Measurements from ENCODE around the gene DLX5. TPM values are rescaled to one million over a fixed set of nuclear protein-coding genes. Genes with fewer than 3 reads are reported as not detected.
A peak's percentile ranks its signal among the peaks of the same experiment; 100 is the strongest.

Gene DLX5
- total and polyA plus RNA-seq, 7 experiments from 2014 or later, result not detected

DNA sequence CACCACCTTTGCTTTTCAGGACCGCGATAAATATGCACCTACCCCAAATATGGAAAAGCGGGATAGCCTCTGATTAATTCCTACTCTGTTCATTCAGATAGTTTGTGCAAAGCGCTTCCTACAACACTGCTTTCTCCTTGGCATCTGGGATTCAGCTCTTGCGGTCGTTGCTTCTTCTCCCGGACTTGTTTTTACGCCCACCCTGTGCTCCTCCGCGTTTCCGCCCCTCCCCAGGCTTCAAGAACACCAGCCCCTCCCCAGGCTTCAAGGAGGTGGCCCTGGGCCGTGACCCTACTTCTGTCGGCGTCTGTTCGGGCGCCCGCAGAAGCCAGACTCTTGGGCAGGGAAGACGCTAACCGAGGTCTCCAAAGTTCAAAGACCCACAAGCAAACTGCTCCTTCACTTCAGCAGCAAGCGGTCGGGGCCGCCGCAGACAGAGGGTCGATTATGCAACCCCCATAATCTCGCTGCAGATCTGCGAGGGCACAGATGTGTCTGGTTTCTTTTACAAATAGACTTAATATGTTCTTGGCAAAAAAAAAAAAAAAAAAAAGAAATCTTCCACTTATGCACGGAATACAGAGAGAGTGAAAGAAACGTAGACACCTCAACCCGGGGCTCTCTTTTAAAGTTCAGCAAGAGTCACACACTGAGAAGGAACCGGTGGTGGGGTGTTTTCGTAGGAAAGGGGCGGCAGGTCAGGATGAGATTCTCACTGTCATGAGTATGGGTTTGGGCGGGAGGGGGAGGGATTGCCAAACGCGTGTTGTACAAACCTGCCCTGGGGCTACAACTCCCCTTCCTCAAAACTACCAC, 1.9 kb downstream of the DLX5 start:
- H3K4me1 Mint-ChIP-seq, result peaks cover 26 to 72% (median 53%) of the 10 kb centered on the region in 7 donors
- H3K27ac ChIP-seq (ENCODE audit: low read depth, low read length), result no peak overlapping the region
- H3K9me3 ChIP-seq (ENCODE audit: control insufficient read depth in 2 of 3, low read length in 3 of 3), result no peaks in the 10 kb centered on the region
- H3K36me3 Mint-ChIP-seq, result no peaks in the 10 kb centered on the region
- DNase-seq (no peak), ATAC-seq (no peak)
- H3K4me1 ChIP-seq (ENCODE audit: control insufficient read depth in 2 of 2, insufficient read depth in 2 of 2, low read length in 2 of 2), result peaks cover 0 to 18% of the 10 kb centered on the region in 2 donors
- ChIA-PET CTCF (no interaction called here), POLR2A (no interaction called here)
- H3K4me3 ChIP-seq (ENCODE audit: low read length), result no peak overlapping the region
- intact Hi-C loops (cut with micrococcal nuclease), result loop anchor here in 1 of 2 donors (10.0 kb wide), 1 partner anchor 188 kb away; no protein-coding TSS in a partner anchor
- H3K27me3 Mint-ChIP-seq, result peaks cover 88 to 97% (median 93%) of the 10 kb centered on the region in 5 donors
- peak overlapping the region in 1 of 9 donors; percentile 66 for H3K27ac Mint-ChIP-seq
- peaks cover 0 to 4% (median 0%) of the 10 kb centered on the region in 11 donors for H3K9me3 Mint-ChIP-seq
- H3K36me3 ChIP-seq (ENCODE audit: control insufficient read depth in 2 of 3, insufficient read depth in 3 of 3, low read length in 3 of 3), result no peaks in the 10 kb centered on the region
- H3K27me3 ChIP-seq (ENCODE audit: control insufficient read depth in 2 of 2, insufficient read depth in 2 of 2, low read length in 2 of 2), result peaks cover 12 to 43% of the 10 kb centered on the region in 2 donors
- peak overlapping the region; percentile 9 to 59 (median 36) for H3K4me3 Mint-ChIP-seq

DNA sequence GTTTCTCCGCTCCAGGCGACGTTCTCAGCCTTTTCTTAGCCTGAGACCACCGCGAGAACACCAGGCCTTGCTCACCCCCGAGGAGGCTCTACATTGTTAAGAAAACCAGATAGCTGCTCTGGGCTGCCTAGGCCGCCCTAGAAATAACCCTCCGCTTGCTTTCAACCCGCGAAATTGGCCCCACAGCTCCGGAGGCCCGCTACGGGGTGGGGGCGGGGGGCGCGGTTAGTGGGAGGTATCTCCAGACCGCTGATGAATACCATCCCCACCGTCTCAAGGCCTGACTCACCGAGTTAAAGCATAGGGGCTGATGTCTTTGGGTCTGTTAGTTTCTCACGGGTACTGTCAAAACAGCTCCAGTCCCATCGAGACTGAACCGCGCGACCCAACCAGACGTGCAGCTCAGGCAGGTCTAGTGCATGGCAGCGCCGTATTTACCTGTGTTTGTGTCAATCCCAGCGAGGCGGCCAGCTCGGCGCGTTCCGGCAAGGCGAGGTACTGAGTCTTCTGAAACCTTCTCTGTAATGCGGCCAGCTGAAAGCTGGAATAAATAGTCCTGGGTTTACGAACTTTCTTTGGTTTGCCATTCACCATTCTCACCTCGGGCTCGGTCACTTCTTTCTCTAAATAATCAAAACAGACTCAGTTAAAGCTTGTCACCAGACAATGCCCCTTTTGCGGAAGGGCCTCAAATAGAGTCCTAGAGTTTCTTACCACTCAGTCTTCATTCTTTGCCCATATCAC, 2.7 kb downstream of the DLX5 start:
- Mint-ChIP-seq H3K27ac (peak overlapping the region in 2 of 9 donors; percentile 65 to 66), H3K9me3 (peaks cover 0 to 4% (median 0%) of the 10 kb centered on the region in 11 donors), H3K4me3 (peak overlapping the region; percentile 9 to 74 (median 44)), H3K27me3 (peaks cover 88 to 97% (median 94%) of the 10 kb centered on the region in 5 donors), H3K4me1 (peaks cover 20 to 68% (median 47%) of the 10 kb centered on the region in 7 donors), H3K36me3 (peaks cover 0 to 3% (median 0%) of the 10 kb centered on the region in 5 donors)
- no peaks in the 10 kb centered on the region for H3K9me3 ChIP-seq (ENCODE audit: control insufficient read depth in 2 of 3, low read length in 3 of 3)
- no peak overlapping the region for H3K27ac ChIP-seq (ENCODE audit: low read depth, low read length)
- peaks cover 12 to 40% of the 10 kb centered on the region in 2 donors for H3K27me3 ChIP-seq (ENCODE audit: control insufficient read depth in 2 of 2, insufficient read depth in 2 of 2, low read length in 2 of 2)
- no peaks in the 10 kb centered on the region for H3K36me3 ChIP-seq (ENCODE audit: control insufficient read depth in 2 of 3, insufficient read depth in 3 of 3, low read length in 3 of 3)
- ChIA-PET CTCF (no interaction called here), POLR2A (no interaction called here)
- DNase-seq, result no peak
- no peak for ATAC-seq
- no peak overlapping the region for H3K4me3 ChIP-seq (ENCODE audit: low read length)
- H3K4me1 ChIP-seq (ENCODE audit: control insufficient read depth in 2 of 2, insufficient read depth in 2 of 2, low read length in 2 of 2), result peaks cover 0 to 10% of the 10 kb centered on the region in 2 donors
- intact Hi-C loops (cut with micrococcal nuclease), result loop anchor here in 1 of 2 donors (10.0 kb wide), 1 partner anchor 187 kb away; no protein-coding TSS in a partner anchor

DNA sequence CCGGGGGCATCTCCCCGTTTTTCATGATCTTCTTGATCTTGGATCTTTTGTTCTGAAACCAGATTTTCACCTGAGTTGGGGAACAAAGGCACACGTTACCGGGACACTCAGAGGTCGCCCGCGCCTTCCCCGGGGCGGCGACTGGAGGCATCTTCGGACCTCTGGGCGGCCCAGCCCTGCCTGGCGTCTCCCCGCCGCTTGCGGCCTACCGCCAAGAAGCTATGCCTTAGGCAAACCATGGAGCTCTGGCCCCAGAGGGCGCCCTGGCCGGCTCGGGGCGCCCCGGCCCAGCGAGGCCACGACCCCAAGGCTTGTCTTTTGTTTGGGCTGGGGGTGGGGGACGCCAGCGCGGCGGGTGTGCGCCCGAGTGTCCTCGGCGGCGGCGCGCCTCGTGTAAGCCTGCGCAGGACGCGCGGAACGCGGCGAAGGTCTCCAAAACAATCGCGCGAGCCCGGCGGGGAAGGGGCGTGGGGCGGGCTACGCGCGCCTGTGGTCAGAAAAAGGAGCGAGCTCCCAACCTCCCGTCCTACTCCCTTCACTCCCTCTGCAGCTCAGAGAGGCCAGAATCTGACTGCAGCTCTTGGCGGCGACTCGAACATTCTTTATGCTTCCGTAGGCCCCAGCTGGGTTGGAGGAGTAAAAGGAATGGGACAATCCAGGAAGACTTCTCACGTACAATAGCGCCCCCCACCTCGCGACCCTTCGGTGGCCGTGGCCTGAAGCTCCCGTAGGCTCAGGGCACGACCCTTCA, 3.5 kb downstream of the DLX5 start:
- Histone ChIP-seq H3K4me3 (ENCODE audit: low read length) (no peak overlapping the region), H3K9me3 (ENCODE audit: control insufficient read depth in 2 of 3, low read length in 3 of 3) (no peaks in the 10 kb centered on the region), H3K27me3 (ENCODE audit: control insufficient read depth in 2 of 2, insufficient read depth in 2 of 2, low read length in 2 of 2) (peaks cover 12 to 39% of the 10 kb centered on the region in 2 donors), H3K4me1 (ENCODE audit: control insufficient read depth in 2 of 2, insufficient read depth in 2 of 2, low read length in 2 of 2) (peaks cover 0 to 3% of the 10 kb centered on the region in 2 donors), H3K36me3 (ENCODE audit: control insufficient read depth in 2 of 3, insufficient read depth in 3 of 3, low read length in 3 of 3) (no peaks in the 10 kb centered on the region), H3K27ac (ENCODE audit: low read depth, low read length) (no peak overlapping the region)
- POLR2A ChIA-PET, result no interaction called here
- H3K9me3 Mint-ChIP-seq, result peaks cover 0 to 4% (median 0%) of the 10 kb centered on the region in 11 donors
- peak overlapping the region in 1 of 9 donors; percentile 38 for H3K27ac Mint-ChIP-seq
- peaks cover 14 to 61% (median 43%) of the 10 kb centered on the region in 7 donors for H3K4me1 Mint-ChIP-seq
- H3K4me3 Mint-ChIP-seq, result peak overlapping the region in 5 of 10 donors; percentile 25 to 74 (median 51)
- DNase-seq (no peak), ATAC-seq (no peak)
- CTCF ChIA-PET, result no interaction called here
- H3K27me3 Mint-ChIP-seq, result peaks cover 88 to 97% (median 94%) of the 10 kb centered on the region in 5 donors
- intact Hi-C loops (cut with micrococcal nuclease), result loop anchor here in 1 of 2 donors (10.0 kb wide), 1 partner anchor 186 kb away; no protein-coding TSS in a partner anchor
- H3K36me3 Mint-ChIP-seq, result peaks cover 0 to 3% (median 0%) of the 10 kb centered on the region in 5 donors

DNA sequence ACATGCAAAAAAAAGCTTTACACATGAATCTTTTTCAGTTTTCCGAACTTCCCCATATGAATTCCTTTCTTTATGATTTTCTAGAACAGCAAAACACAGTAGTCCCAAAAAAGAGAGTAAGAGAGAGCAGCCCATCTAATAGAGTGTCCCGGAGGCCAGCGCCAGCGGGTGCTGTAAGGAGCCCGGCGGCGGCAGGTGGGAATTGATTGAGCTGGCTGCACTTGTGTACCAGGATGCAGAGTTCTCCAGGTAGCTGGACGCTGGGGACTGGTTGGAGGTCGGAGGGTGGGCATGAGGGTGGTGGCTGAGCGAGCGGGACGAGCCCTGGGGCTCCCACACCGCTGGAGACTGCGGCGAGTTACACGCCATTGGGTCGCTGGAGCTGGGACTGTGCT, 4.0 kb downstream of the DLX5 start:
- peaks cover 9 to 57% (median 40%) of the 10 kb centered on the region in 7 donors for H3K4me1 Mint-ChIP-seq
- H3K4me3 Mint-ChIP-seq, result peak overlapping the region in 5 of 10 donors; percentile 7 to 68 (median 25)
- CTCF ChIA-PET, result no interaction called here
- H3K9me3 Mint-ChIP-seq, result peaks cover 0 to 4% (median 0%) of the 10 kb centered on the region in 11 donors
- Histone ChIP-seq H3K9me3 (ENCODE audit: control insufficient read depth in 2 of 3, low read length in 3 of 3) (no peaks in the 10 kb centered on the region), H3K4me3 (ENCODE audit: low read length) (no peak overlapping the region), H3K4me1 (ENCODE audit: control insufficient read depth in 2 of 2, insufficient read depth in 2 of 2, low read length in 2 of 2) (no peaks in the 10 kb centered on the region), H3K27ac (ENCODE audit: low read depth, low read length) (no peak overlapping the region), H3K27me3 (ENCODE audit: control insufficient read depth in 2 of 2, insufficient read depth in 2 of 2, low read length in 2 of 2) (peaks cover 16 to 33% of the 10 kb centered on the region in 2 donors), H3K36me3 (ENCODE audit: control insufficient read depth in 2 of 3, insufficient read depth in 3 of 3, low read length in 3 of 3) (no peaks in the 10 kb centered on the region)
- peak overlapping the region in 1 of 9 donors; percentile 49 for H3K27ac Mint-ChIP-seq
- POLR2A ChIA-PET, result no interaction called here
- DNase-seq (no peak), ATAC-seq (no peak)
- peaks cover 88 to 97% (median 93%) of the 10 kb centered on the region in 5 donors for H3K27me3 Mint-ChIP-seq
- peaks cover 0 to 6% (median 0%) of the 10 kb centered on the region in 5 donors for H3K36me3 Mint-ChIP-seq
- intact Hi-C loops (cut with micrococcal nuclease), result loop anchor here in 1 of 2 donors (10.0 kb wide), 1 partner anchor 186 kb away; no protein-coding TSS in a partner anchor

DNA sequence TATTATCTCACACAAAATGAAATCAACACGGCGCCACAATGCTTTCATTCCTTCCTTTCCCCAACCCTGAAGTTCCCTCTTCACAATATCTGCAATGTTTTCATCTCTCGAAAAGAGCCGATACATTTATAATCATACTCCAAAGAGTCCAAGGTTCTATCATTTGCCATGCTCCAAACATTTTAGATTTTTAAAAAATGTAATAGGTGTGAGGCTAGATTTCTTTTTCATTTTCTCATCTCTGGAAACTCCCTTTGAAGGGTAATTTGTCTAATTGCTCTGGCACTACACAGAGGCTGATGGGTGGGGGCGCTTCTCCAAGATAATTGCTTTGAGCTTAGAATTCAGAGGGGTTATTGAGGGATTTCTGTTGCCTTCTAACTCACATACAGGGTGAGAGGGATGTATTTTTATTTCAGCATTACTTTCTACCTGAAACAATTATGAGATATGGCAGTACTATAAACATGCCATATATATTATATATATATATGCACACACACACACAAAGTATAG, 4.9 kb downstream of the DLX5 start:
- peaks cover 8 to 51% (median 36%) of the 10 kb centered on the region in 7 donors for H3K4me1 Mint-ChIP-seq
- DNase-seq, result no peak
- peaks cover 0 to 7% (median 0%) of the 10 kb centered on the region in 11 donors for H3K9me3 Mint-ChIP-seq
- ATAC-seq, result no peak
- H3K9me3 ChIP-seq (ENCODE audit: control insufficient read depth in 2 of 3, low read length in 3 of 3), result no peaks in the 10 kb centered on the region
- H3K27me3 Mint-ChIP-seq, result peaks cover 88 to 97% (median 93%) of the 10 kb centered on the region in 5 donors
- H3K4me3 Mint-ChIP-seq, result no peak overlapping the region
- intact Hi-C loops (cut with micrococcal nuclease), result loop anchor here in 1 of 2 donors (10.0 kb wide), 1 partner anchor 185 kb away; no protein-coding TSS in a partner anchor
- H3K27ac ChIP-seq (ENCODE audit: low read depth, low read length), result no peak overlapping the region
- peaks cover 16 to 32% of the 10 kb centered on the region in 2 donors for H3K27me3 ChIP-seq (ENCODE audit: control insufficient read depth in 2 of 2, insufficient read depth in 2 of 2, low read length in 2 of 2)
- ChIA-PET POLR2A (no interaction called here), CTCF (interaction anchor here (0.7 kb wide), 1 partner anchor 953 kb away, joined by 3 read pairs; no protein-coding TSS in a partner anchor)
- H3K36me3 ChIP-seq (ENCODE audit: control insufficient read depth in 2 of 3, insufficient read depth in 3 of 3, low read length in 3 of 3), result no peaks in the 10 kb centered on the region
- H3K4me3 ChIP-seq (ENCODE audit: low read length), result no peak overlapping the region
- no peak overlapping the region for H3K27ac Mint-ChIP-seq
- no peaks in the 10 kb centered on the region for H3K4me1 ChIP-seq (ENCODE audit: control insufficient read depth in 2 of 2, insufficient read depth in 2 of 2, low read length in 2 of 2)
- peaks cover 0 to 6% (median 0%) of the 10 kb centered on the region in 5 donors for H3K36me3 Mint-ChIP-seq

All from naive thymus-derived CD4-positive, alpha-beta T cell (primary cell).